GM12878 (cell line): ENCODE measurements around the gene ZDHHC1. TPM values are rescaled to one million over a fixed set of nuclear protein-coding genes. Genes with fewer than 3 reads are reported as not detected.

Source experiments
- ATAC-seq: fragments of 200-7000 bp; cut with Tn5 transposase; 3 replicates; pipeline ENCODE4 v1.9.1; 2020; ENCODE audit warnings: mild to moderate bottlenecking, moderate library complexity
- BruUV-seq: library from RNA; stranded (reverse); fragments of 400-500 nt; replicated peaks from 2 replicates; lab custom pipeline; 2021; lab: Mats Ljungman, UMichigan
- CTCF ChIA-PET: fragments of 300-600 bp; sonication (Branson Sonifier 250); formaldehyde crosslinking; extraction: SDS; loops from one replicate; lab custom pipeline; 2021; ENCODE audit warnings: inconsistent platforms; lab: Yijun Ruan, JAX
- POLR2A ChIA-PET: fragments of 350-600 bp; formaldehyde crosslinking; extraction: SDS; loops from one replicate; lab custom pipeline; 2021; ENCODE audit warnings: inconsistent platforms; lab: Charles Lee
- RAD21 ChIA-PET: fragments of 300-600 bp; sonication (Branson Sonifier 250); formaldehyde crosslinking; loops from one replicate; lab custom pipeline; 2023; ENCODE audit warnings: antibody characterized with exemption; ENCODE audit not compliant: unreplicated experiment; lab: Charles Lee
- SMC1A ChIA-PET: fragments of 300-600 bp; sonication (Branson Sonifier 250); formaldehyde crosslinking; loops from one replicate; lab custom pipeline; 2023; ENCODE audit not compliant: unreplicated experiment, uncharacterized antibody; lab: Charles Lee
- DNase-seq: peaks from one replicate; pipeline ENCODE4 v3.0.0-alpha.2; 2011; ENCODE audit warnings: low read depth, low spot score
- FAIRE-seq: peaks from 3 replicates; lab custom pipeline; 2011; peaks lifted over from hg19 to GRCh38; lab: Jason Lieb, UNC
- H2AFZ ChIP-seq: 2 replicates; pipeline ENCODE4 v1.6.0; 2011; ENCODE audit warnings: low read depth, low read length, control low read depth; ENCODE audit not compliant: control insufficient read depth
- H3K27ac ChIP-seq: 2 replicates; pipeline ENCODE4 v1.5.1; 2011; ENCODE audit warnings: control low read depth; ENCODE audit not compliant: control insufficient read depth, insufficient read depth
- H3K27me3 ChIP-seq, 2 experiments: replicated peaks in 1 of 2; 2 replicates each; pipeline versions ENCODE4 v1.6.0 to v1.6.1; 2011; ENCODE audit warnings: low read length in 1 of 2; ENCODE audit not compliant: control insufficient read depth in 2 of 2, insufficient read depth in 2 of 2
- H3K36me3 ChIP-seq, 2 experiments: 2 replicates each; pipeline ENCODE4 v1.5.1; 2011; ENCODE audit warnings: low read length in 1 of 2; ENCODE audit not compliant: control insufficient read depth in 2 of 2, insufficient read depth in 2 of 2
- H3K4me1 ChIP-seq: 2 replicates; pipeline ENCODE4 v1.6.1; 2011; ENCODE audit warnings: mild to moderate bottlenecking, low read length, moderate library complexity, mixed read lengths; ENCODE audit not compliant: control insufficient read depth, insufficient read depth
- H3K4me2 ChIP-seq: 2 replicates; pipeline ENCODE4 v1.6.0; 2011; ENCODE audit warnings: control low read depth; ENCODE audit not compliant: control insufficient read depth, insufficient read depth
- H3K4me3 ChIP-seq: fragments of 200-600 bp; sonication (generic); 2 replicates; pipeline ENCODE4 v1.5.1; 2016
- H3K79me2 ChIP-seq: 2 replicates; pipeline ENCODE4 v1.6.0; 2011; ENCODE audit warnings: low read length; ENCODE audit not compliant: control insufficient read depth, insufficient read depth
- H3K9ac ChIP-seq: 2 replicates; pipeline ENCODE4 v1.8.0; 2011; ENCODE audit warnings: low read length, control low read depth, mixed read lengths; ENCODE audit not compliant: control insufficient read depth, insufficient read depth
- H3K9me3 ChIP-seq: replicated peaks from 3 replicates; pipeline ENCODE4 v1.5.1; 2011; ENCODE audit warnings: mild to moderate bottlenecking, low read length; ENCODE audit not compliant: control insufficient read depth, insufficient read depth
- H4K20me1 ChIP-seq: 2 replicates; pipeline ENCODE4 v1.6.0; 2011; ENCODE audit not compliant: control insufficient read depth, insufficient read depth
- CREM ChIP-seq: IDR thresholded peaks from 2 replicates; pipeline ENCODE4 v1.6.1; 2014; ENCODE audit warnings: antibody characterized with exemption, low read depth
- GATAD2B ChIP-seq: fragments of 450-650 bp; conservative IDR thresholded peaks from 2 replicates; pipeline ENCODE4 v1.6.1; 2017; ENCODE audit warnings: low read depth, mild to moderate bottlenecking, moderate library complexity
- KLF5 ChIP-seq: fragments of 450-650 bp; IDR thresholded peaks from 2 replicates; pipeline ENCODE4 v1.6.1; 2014; ENCODE audit warnings: mild to moderate bottlenecking; ENCODE audit not compliant: partially characterized antibody
- MXI1 ChIP-seq: fragments of 150-350 bp; IDR thresholded peaks from 2 replicates; pipeline ENCODE4 v1.6.1; 2011; ENCODE audit warnings: low read depth, mild to moderate bottlenecking, inconsistent platforms, low read length, improper control_type of control experiment
- SUPT20H ChIP-seq: IDR thresholded peaks from 2 replicates; pipeline ENCODE4 v1.6.1; 2011; ENCODE audit warnings: low read depth, mild to moderate bottlenecking, low read length, moderate library complexity, borderline replicate concordance; ENCODE audit not compliant: control insufficient read depth
- WGBS: methylation state at CpG from one replicate; pipeline ENCODE4 v1.1.6; 2016; ENCODE audit warnings: low lambda C conversion rate; ENCODE audit not compliant: insufficient replicate concordance, insufficient coverage; ENCODE audit errors: missing lambda C conversion rate; 5-methylcytosine and 5-hydroxymethylcytosine counted together
- in situ Hi-C: fragments of 300-500 bp; cut with MboI; formaldehyde crosslinking; loops from 9 replicates; pipeline ENCODE4 v1.14.3; 2018; ENCODE audit warnings: mixed read lengths
- intact Hi-C: fragments of 100-400 bp; cut with micrococcal nuclease; formaldehyde crosslinking; loops from one replicate; pipeline ENCODE4 v1.14.2; 2022; ENCODE audit not compliant: unreplicated experiment
- polyA plus RNA-seq, 11 experiments: library from polyadenylated mRNA; depleted of rRNA in 4 of 11; unstranded in 6 of 11; stranded (reverse) in 5 of 11; fragments of >200 nt; fragmentation: Nextera tagmentation in 4 of 11; fragmentation: Illumina TruSeq in 1 of 11; extraction: Ambion mirVana in 4 of 11; extraction: Trizol in 1 of 11; gene quantifications; 1 replicate in 1 of 11; 2 replicates in 10 of 11; pipeline versions ENCODE4 v1.2.1 to v1.2.3, GENCODE V29; 2011 to 2016; ENCODE audit warnings: inconsistent platforms in 2 of 11, missing spikeins in 2 of 11, low read depth in 1 of 11
- total RNA-seq, 4 experiments: library from RNA; depleted of rRNA in 3 of 4; stranded (reverse); fragments of >200 nt in 3 of 4; fragmentation: Illumina TruSeq in 1 of 4; extraction: Trizol in 1 of 4; gene quantifications; 2 replicates each; pipeline versions ENCODE4 v1.2.1 to v1.2.3, GENCODE V29; 2013 to 2021
- TF ChIP-seq, protein P1 (sequence below): IDR thresholded peaks from 2 replicates; pipeline ENCODE4 v1.6.1; 2012; ENCODE audit warnings: mild to moderate bottlenecking, low read depth, low read length
- TF ChIP-seq, protein P2 (sequence below): fragments of 450-650 bp; conservative IDR thresholded peaks from 2 replicates; pipeline ENCODE4 v1.6.1; 2017; ENCODE audit warnings: mild to moderate bottlenecking, moderate library complexity
- TF ChIP-seq, protein P3 (sequence below): fragments of 450-650 bp; IDR thresholded peaks from 2 replicates; pipeline ENCODE4 v1.6.1; 2017; ENCODE audit warnings: low read depth, mild to moderate bottlenecking, moderate library complexity
- TF ChIP-seq, protein P4 (sequence below): fragments of 450-650 bp; IDR thresholded peaks from 2 replicates; pipeline ENCODE4 v1.6.1; 2017; ENCODE audit warnings: mild to moderate bottlenecking, moderate library complexity

Gene ZDHHC1
- total and polyA plus RNA-seq, 10 of the 15 experiments (the other 5 are each of a cell fraction or from before 2014, with no cell fraction given): 0.07 to 1.2 (median 0.66) TPM; not detected in 2

DNA sequence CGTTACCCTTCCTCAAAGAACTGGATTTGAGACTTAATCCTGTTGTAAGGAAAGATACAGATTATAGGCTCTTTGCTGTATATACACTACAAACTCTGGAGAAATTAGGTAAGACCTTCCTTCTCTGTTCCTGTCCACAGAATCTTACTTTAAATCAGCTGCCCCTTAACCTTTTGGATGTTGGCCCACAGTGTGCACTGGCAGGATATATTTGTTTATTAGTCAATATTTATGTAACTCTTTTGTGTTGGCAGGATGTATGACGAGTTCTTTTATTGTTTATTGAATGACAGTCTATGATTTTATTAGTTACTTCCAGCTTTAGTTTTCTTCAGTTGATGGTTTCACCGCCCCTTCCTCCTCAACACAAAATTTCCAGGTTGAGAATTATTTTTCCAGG, 69.9 kb downstream of the ZDHHC1 start (continued):
- TF ChIP-seq, protein P1, sequence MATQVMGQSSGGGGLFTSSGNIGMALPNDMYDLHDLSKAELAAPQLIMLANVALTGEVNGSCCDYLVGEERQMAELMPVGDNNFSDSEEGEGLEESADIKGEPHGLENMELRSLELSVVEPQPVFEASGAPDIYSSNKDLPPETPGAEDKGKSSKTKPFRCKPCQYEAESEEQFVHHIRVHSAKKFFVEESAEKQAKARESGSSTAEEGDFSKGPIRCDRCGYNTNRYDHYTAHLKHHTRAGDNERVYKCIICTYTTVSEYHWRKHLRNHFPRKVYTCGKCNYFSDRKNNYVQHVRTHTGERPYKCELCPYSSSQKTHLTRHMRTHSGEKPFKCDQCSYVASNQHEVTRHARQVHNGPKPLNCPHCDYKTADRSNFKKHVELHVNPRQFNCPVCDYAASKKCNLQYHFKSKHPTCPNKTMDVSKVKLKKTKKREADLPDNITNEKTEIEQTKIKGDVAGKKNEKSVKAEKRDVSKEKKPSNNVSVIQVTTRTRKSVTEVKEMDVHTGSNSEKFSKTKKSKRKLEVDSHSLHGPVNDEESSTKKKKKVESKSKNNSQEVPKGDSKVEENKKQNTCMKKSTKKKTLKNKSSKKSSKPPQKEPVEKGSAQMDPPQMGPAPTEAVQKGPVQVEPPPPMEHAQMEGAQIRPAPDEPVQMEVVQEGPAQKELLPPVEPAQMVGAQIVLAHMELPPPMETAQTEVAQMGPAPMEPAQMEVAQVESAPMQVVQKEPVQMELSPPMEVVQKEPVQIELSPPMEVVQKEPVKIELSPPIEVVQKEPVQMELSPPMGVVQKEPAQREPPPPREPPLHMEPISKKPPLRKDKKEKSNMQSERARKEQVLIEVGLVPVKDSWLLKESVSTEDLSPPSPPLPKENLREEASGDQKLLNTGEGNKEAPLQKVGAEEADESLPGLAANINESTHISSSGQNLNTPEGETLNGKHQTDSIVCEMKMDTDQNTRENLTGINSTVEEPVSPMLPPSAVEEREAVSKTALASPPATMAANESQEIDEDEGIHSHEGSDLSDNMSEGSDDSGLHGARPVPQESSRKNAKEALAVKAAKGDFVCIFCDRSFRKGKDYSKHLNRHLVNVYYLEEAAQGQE: no peak
- TF ChIP-seq SUPT20H (no peak), MXI1 (no peak), CREM (no peak), GATAD2B (no peak)
- TF ChIP-seq, protein P2, sequence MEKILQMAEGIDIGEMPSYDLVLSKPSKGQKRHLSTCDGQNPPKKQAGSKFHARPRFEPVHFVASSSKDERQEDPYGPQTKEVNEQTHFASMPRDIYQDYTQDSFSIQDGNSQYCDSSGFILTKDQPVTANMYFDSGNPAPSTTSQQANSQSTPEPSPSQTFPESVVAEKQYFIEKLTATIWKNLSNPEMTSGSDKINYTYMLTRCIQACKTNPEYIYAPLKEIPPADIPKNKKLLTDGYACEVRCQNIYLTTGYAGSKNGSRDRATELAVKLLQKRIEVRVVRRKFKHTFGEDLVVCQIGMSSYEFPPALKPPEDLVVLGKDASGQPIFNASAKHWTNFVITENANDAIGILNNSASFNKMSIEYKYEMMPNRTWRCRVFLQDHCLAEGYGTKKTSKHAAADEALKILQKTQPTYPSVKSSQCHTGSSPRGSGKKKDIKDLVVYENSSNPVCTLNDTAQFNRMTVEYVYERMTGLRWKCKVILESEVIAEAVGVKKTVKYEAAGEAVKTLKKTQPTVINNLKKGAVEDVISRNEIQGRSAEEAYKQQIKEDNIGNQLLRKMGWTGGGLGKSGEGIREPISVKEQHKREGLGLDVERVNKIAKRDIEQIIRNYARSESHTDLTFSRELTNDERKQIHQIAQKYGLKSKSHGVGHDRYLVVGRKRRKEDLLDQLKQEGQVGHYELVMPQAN: no peak

DNA sequence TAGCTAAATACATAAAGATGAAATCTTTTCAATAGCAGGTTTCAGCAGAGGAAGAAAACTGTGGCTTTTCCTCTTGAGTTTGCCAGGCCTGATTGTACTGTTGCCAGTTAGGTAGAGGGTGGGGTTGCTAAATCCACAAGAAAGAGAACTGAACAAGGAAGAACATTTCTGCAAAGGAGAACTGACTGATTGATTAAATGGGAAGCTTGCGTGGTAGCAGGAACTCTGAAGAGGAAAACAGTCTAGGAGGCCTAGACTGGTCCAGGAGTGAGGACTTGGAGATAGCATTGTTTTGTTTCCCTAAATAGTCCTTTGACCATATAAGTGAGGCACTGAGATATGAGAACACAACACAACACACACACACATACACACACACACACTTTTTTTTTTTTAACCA, 70.9 kb downstream of the ZDHHC1 start:
- Histone ChIP-seq H3K27me3 (no peaks in the 10 kb centered on the region), H3K9ac (no peak overlapping the region), H3K36me3 (no peaks in the 10 kb centered on the region), H3K27ac (no peak overlapping the region), H3K9me3 (no peaks in the 10 kb centered on the region), H3K4me1 (no peaks in the 10 kb centered on the region), H3K79me2 (no peaks in the 10 kb centered on the region), H3K4me2 (no peak overlapping the region), H3K4me3 (no peak overlapping the region), H4K20me1 (no peaks in the 10 kb centered on the region), H2AFZ (no peak overlapping the region)
- DNase-seq (no peak), ATAC-seq (no peak), FAIRE-seq (no peak)
- in situ Hi-C loops: no loop called here
- ChIA-PET POLR2A (interaction anchor here (0.6 kb wide), 1 partner anchor 20 kb away, joined by 6 read pairs; no protein-coding TSS in a partner anchor), SMC1A (interaction anchor here (0.9 to 1.6 kb wide), 2 partner anchors 14 to 19 kb away, joined by 3 to 4 read pairs; no protein-coding TSS in a partner anchor), RAD21 (interaction anchor here (2.8 kb wide), 1 partner anchor 85 kb away, joined by 7 read pairs; no protein-coding TSS in a partner anchor), CTCF (no interaction called here)
- 47% methylated on average over 1 of the region's 1 CpG for WGBS
- intact Hi-C loops: loop anchor here (5.0 kb wide), 1 partner anchor 122 kb away; no protein-coding TSS in a partner anchor
- BruUV-seq: no TSS peak
- TF ChIP-seq, protein P3, sequence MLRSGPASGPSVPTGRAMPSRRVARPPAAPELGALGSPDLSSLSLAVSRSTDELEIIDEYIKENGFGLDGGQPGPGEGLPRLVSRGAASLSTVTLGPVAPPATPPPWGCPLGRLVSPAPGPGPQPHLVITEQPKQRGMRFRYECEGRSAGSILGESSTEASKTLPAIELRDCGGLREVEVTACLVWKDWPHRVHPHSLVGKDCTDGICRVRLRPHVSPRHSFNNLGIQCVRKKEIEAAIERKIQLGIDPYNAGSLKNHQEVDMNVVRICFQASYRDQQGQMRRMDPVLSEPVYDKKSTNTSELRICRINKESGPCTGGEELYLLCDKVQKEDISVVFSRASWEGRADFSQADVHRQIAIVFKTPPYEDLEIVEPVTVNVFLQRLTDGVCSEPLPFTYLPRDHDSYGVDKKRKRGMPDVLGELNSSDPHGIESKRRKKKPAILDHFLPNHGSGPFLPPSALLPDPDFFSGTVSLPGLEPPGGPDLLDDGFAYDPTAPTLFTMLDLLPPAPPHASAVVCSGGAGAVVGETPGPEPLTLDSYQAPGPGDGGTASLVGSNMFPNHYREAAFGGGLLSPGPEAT: no peak
- TF ChIP-seq, protein P4, sequence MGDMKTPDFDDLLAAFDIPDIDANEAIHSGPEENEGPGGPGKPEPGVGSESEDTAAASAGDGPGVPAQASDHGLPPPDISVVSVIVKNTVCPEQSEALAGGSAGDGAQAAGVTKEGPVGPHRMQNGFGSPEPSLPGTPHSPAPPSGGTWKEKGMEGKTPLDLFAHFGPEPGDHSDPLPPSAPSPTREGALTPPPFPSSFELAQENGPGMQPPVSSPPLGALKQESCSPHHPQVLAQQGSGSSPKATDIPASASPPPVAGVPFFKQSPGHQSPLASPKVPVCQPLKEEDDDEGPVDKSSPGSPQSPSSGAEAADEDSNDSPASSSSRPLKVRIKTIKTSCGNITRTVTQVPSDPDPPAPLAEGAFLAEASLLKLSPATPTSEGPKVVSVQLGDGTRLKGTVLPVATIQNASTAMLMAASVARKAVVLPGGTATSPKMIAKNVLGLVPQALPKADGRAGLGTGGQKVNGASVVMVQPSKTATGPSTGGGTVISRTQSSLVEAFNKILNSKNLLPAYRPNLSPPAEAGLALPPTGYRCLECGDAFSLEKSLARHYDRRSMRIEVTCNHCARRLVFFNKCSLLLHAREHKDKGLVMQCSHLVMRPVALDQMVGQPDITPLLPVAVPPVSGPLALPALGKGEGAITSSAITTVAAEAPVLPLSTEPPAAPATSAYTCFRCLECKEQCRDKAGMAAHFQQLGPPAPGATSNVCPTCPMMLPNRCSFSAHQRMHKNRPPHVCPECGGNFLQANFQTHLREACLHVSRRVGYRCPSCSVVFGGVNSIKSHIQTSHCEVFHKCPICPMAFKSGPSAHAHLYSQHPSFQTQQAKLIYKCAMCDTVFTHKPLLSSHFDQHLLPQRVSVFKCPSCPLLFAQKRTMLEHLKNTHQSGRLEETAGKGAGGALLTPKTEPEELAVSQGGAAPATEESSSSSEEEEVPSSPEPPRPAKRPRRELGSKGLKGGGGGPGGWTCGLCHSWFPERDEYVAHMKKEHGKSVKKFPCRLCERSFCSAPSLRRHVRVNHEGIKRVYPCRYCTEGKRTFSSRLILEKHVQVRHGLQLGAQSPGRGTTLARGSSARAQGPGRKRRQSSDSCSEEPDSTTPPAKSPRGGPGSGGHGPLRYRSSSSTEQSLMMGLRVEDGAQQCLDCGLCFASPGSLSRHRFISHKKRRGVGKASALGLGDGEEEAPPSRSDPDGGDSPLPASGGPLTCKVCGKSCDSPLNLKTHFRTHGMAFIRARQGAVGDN: no peak
- no peak for TF ChIP-seq KLF5
